ENCODE data around the gene PDE4D. TPM values are rescaled to one million over a fixed set of nuclear protein-coding genes. Genes with fewer than 3 reads are reported as not detected.

The PDE4D gene
- total RNA-seq, 1 donor = 19.9 TPM

- Histone ChIP-seq H3K4me2 (ENCODE audit: insufficient read depth, low read length) (no peak overlapping the region), H4K20me1 (ENCODE audit: insufficient read depth, low read length) (no peaks in the 10 kb centered on the region), H3K4me3 (ENCODE audit: insufficient read depth, low read length) (no peak overlapping the region), H2AFZ (ENCODE audit: low read length) (no peak overlapping the region), H3K36me3 (ENCODE audit: insufficient read depth, low read length) (no peaks in the 10 kb centered on the region), H3K27ac (ENCODE audit: low read depth, low read length) (no peak overlapping the region), H3K9me3 (ENCODE audit: low read depth, low read length) (no peaks in the 10 kb centered on the region), H3K4me1 (ENCODE audit: insufficient read depth, low read length) (no peaks in the 10 kb centered on the region), H3K79me2 (ENCODE audit: insufficient read depth, low read length) (no peaks in the 10 kb centered on the region), H3K27me3 (ENCODE audit: insufficient read depth, low read length) (no peaks in the 10 kb centered on the region)
- TF ChIP-seq CTCF (IDR thresholded peaks at IDR 0.05; ENCODE audit: extremely low read depth, low read depth, low read length) = no peak
- no peak for DNase-seq (ENCODE audit: insufficient read length, low spot score, missing footprints)
Measured at GRCh38 chr5:59264639-59265245, 628.8 kb downstream of the PDE4D start.

GRCh38 chr5:59264013-59264412 lies 629.5 kb downstream of the PDE4D start:
- Histone ChIP-seq H3K36me3 (ENCODE audit: insufficient read depth, low read length) (no peaks in the 10 kb centered on the region), H3K27ac (ENCODE audit: low read depth, low read length) (no peak overlapping the region), H3K79me2 (ENCODE audit: insufficient read depth, low read length) (no peaks in the 10 kb centered on the region), H3K4me3 (ENCODE audit: insufficient read depth, low read length) (no peak overlapping the region), H3K4me1 (ENCODE audit: insufficient read depth, low read length) (no peaks in the 10 kb centered on the region), H2AFZ (ENCODE audit: low read length) (no peak overlapping the region), H4K20me1 (ENCODE audit: insufficient read depth, low read length) (no peaks in the 10 kb centered on the region), H3K27me3 (ENCODE audit: insufficient read depth, low read length) (no peaks in the 10 kb centered on the region), H3K9me3 (ENCODE audit: low read depth, low read length) (no peaks in the 10 kb centered on the region), H3K4me2 (ENCODE audit: insufficient read depth, low read length) (no peak overlapping the region)
- TF ChIP-seq CTCF (IDR thresholded peaks at IDR 0.05; ENCODE audit: extremely low read depth, low read depth, low read length) = no peak
- no peak for DNase-seq (ENCODE audit: insufficient read length, low spot score, missing footprints)

- DNase-seq (ENCODE audit: insufficient read length, low spot score, missing footprints) = no peak
- H3K27me3 ChIP-seq (ENCODE audit: insufficient read depth, low read length) = no peaks in the 10 kb centered on the region
- H3K27ac ChIP-seq (ENCODE audit: low read depth, low read length) = no peak overlapping the region
- no peaks in the 10 kb centered on the region for H3K79me2 ChIP-seq (ENCODE audit: insufficient read depth, low read length)
- no peaks in the 10 kb centered on the region for H4K20me1 ChIP-seq (ENCODE audit: insufficient read depth, low read length)
- no peaks in the 10 kb centered on the region for H3K36me3 ChIP-seq (ENCODE audit: insufficient read depth, low read length)
- no peak overlapping the region for H3K4me3 ChIP-seq (ENCODE audit: insufficient read depth, low read length)
- H3K4me1 ChIP-seq (ENCODE audit: insufficient read depth, low read length) = no peaks in the 10 kb centered on the region
- no peak overlapping the region for H3K4me2 ChIP-seq (ENCODE audit: insufficient read depth, low read length)
- no peak overlapping the region for H2AFZ ChIP-seq (ENCODE audit: low read length)
- TF ChIP-seq CTCF (IDR thresholded peaks at IDR 0.05; ENCODE audit: extremely low read depth, low read depth, low read length) = no peak
- H3K9me3 ChIP-seq (ENCODE audit: low read depth, low read length) = no peaks in the 10 kb centered on the region
Measured at GRCh38 chr5:59261969-59262368, 631.6 kb downstream of the PDE4D start.

- no peak for TF ChIP-seq CTCF (IDR thresholded peaks at IDR 0.05; ENCODE audit: extremely low read depth, low read depth, low read length)
- no peaks in the 10 kb centered on the region for H3K79me2 ChIP-seq (ENCODE audit: insufficient read depth, low read length)
- no peaks in the 10 kb centered on the region for H3K36me3 ChIP-seq (ENCODE audit: insufficient read depth, low read length)
- no peak overlapping the region for H3K4me2 ChIP-seq (ENCODE audit: insufficient read depth, low read length)
- no peak overlapping the region for H2AFZ ChIP-seq (ENCODE audit: low read length)
- no peaks in the 10 kb centered on the region for H4K20me1 ChIP-seq (ENCODE audit: insufficient read depth, low read length)
- no peak overlapping the region for H3K27ac ChIP-seq (ENCODE audit: low read depth, low read length)
- H3K27me3 ChIP-seq (ENCODE audit: insufficient read depth, low read length) = no peaks in the 10 kb centered on the region
- no peaks in the 10 kb centered on the region for H3K9me3 ChIP-seq (ENCODE audit: low read depth, low read length)
- H3K4me1 ChIP-seq (ENCODE audit: insufficient read depth, low read length) = no peaks in the 10 kb centered on the region
- DNase-seq (ENCODE audit: insufficient read length, low spot score, missing footprints) = no peak
- no peak overlapping the region for H3K4me3 ChIP-seq (ENCODE audit: insufficient read depth, low read length)
Measured at GRCh38 chr5:59260973-59261372, 632.6 kb downstream of the PDE4D start.

Data from osteoblast (primary cell).